Measurements from ENCODE around the gene DAZAP2. TPM values are rescaled to one million over a fixed set of nuclear protein-coding genes. Genes with fewer than 3 reads are reported as not detected.

Gene DAZAP2
- total and polyA plus RNA-seq, 9 of the 15 experiments (the other 6 are each of a cell fraction or from before 2014, with no cell fraction given) = 116 to 668 (median 227) TPM

DNA sequence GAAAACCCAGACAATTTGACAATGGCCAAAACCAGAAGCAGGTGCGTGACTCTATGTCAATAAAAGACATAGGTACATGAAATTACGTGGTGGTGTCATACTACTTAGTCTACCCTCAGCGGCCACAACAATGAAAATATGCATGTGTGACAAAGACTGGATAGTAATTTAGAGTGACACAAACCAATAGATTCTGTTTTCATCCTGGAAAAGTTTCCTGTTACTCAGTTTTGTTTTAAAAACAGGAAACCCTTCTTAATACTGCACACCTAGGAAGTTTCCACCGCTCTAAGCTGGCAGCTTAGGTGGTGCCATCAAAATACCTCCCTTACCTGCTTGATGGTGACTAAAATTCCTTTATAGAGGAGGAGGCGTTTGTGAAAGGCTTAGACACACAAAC is 35.9 kb upstream of the DAZAP2 start:
- Histone ChIP-seq H3K27me3 (ENCODE audit: control insufficient read depth in 2 of 2, insufficient read depth in 2 of 2, low read length in 2 of 2) (no peaks in the 10 kb centered on the region), H3K4me2 (ENCODE audit: insufficient read depth, low read length) (no peak overlapping the region), H3K9me3 (replicated peaks; ENCODE audit: control insufficient read depth, insufficient read depth, low read depth, low read length) (no peaks in the 10 kb centered on the region), H3K4me3 (no peak overlapping the region), H3K79me2 (ENCODE audit: control insufficient read depth, insufficient read depth, low read length) (no peaks in the 10 kb centered on the region), H3K36me3 (ENCODE audit: control insufficient read depth, insufficient read depth, low read length) (no peaks in the 10 kb centered on the region), H3K9me1 (ENCODE audit: control insufficient read depth, insufficient read depth, low read length) (no peaks in the 10 kb centered on the region), H3K4me1 (replicated peaks in 1 of 2; ENCODE audit: control insufficient read depth in 2 of 2, insufficient read depth in 2 of 2, low read length in 2 of 2) (peaks cover 0 to 14% of the 10 kb centered on the region in 2 experiments; a peak in 2 of 5 replicates), H2AFZ (ENCODE audit: low read depth, low read length) (no peak overlapping the region), H4K20me1 (replicated peaks; ENCODE audit: control insufficient read depth, insufficient read depth, low read length) (no peaks in the 10 kb centered on the region), H3K27ac (ENCODE audit: extremely low read depth, low read depth, low read length) (no peak overlapping the region), H3K9ac (ENCODE audit: insufficient read depth in 1 of 2, low read depth in 2 of 2, low read length in 2 of 2) (no peak overlapping the region)
- DNase-seq (ENCODE audit: extremely low read depth in 1 of 4, low spot score in 3 of 4) (no peak), FAIRE-seq (peak; percentile 15), ATAC-seq (no peak)
- intact Hi-C loops (cut with micrococcal nuclease) = no loop called here
- CTCF ChIA-PET (ENCODE audit: low intra/inter-chr PET ratio) = no interaction called here
- WGBS (ENCODE audit: insufficient coverage, low coverage, missing lambda C conversion rate) = 26% methylated on average over 5 of the region's 5 CpGs
- TF ChIP-seq SMARCC2 (IDR thresholded peaks at IDR 0.05; ENCODE audit: low read depth) (no peak), SNIP1 (IDR thresholded peaks at IDR 0.05; ENCODE audit: low read depth) (no peak), SIX5 (IDR thresholded peaks at IDR 0.05; ENCODE audit: borderline replicate concordance in 1 of 2, insufficient read depth in 1 of 2, low read depth in 1 of 2, low read length in 2 of 2) (no peak), CBFA2T3 (IDR thresholded peaks at IDR 0.05) (no peak), LARP7 (IDR thresholded peaks at IDR 0.05) (no peak), PHB2 (IDR thresholded peaks at IDR 0.05; ENCODE audit: low read depth) (no peak), HSF4 (CRISPR knock-in tag; IDR thresholded peaks at IDR 0.05; ENCODE audit: borderline replicate concordance) (no peak), FOXJ2 (tag; IDR thresholded peaks at IDR 0.05) (no peak), RFX5 (IDR thresholded peaks at IDR 0.05; ENCODE audit: low read depth, low read length) (no peak), EGR1 (conservative IDR thresholded peaks at IDR 0.05) (no peak)
- TF ChIP-seq, protein P1, sequence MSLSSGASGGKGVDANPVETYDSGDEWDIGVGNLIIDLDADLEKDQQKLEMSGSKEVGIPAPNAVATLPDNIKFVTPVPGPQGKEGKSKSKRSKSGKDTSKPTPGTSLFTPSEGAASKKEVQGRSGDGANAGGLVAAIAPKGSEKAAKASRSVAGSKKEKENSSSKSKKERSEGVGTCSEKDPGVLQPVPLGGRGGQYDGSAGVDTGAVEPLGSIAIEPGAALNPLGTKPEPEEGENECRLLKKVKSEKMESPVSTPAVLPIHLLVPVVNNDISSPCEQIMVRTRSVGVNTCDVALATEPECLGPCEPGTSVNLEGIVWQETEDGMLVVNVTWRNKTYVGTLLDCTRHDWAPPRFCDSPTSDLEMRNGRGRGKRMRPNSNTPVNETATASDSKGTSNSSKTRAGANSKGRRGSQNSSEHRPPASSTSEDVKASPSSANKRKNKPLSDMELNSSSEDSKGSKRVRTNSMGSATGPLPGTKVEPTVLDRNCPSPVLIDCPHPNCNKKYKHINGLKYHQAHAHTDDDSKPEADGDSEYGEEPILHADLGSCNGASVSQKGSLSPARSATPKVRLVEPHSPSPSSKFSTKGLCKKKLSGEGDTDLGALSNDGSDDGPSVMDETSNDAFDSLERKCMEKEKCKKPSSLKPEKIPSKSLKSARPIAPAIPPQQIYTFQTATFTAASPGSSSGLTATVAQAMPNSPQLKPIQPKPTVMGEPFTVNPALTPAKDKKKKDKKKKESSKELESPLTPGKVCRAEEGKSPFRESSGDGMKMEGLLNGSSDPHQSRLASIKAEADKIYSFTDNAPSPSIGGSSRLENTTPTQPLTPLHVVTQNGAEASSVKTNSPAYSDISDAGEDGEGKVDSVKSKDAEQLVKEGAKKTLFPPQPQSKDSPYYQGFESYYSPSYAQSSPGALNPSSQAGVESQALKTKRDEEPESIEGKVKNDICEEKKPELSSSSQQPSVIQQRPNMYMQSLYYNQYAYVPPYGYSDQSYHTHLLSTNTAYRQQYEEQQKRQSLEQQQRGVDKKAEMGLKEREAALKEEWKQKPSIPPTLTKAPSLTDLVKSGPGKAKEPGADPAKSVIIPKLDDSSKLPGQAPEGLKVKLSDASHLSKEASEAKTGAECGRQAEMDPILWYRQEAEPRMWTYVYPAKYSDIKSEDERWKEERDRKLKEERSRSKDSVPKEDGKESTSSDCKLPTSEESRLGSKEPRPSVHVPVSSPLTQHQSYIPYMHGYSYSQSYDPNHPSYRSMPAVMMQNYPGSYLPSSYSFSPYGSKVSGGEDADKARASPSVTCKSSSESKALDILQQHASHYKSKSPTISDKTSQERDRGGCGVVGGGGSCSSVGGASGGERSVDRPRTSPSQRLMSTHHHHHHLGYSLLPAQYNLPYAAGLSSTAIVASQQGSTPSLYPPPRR (CRISPR knock-in tag; IDR thresholded peaks at IDR 0.05; ENCODE audit: borderline replicate concordance) = no peak
- TF ChIP-seq, protein P2, sequence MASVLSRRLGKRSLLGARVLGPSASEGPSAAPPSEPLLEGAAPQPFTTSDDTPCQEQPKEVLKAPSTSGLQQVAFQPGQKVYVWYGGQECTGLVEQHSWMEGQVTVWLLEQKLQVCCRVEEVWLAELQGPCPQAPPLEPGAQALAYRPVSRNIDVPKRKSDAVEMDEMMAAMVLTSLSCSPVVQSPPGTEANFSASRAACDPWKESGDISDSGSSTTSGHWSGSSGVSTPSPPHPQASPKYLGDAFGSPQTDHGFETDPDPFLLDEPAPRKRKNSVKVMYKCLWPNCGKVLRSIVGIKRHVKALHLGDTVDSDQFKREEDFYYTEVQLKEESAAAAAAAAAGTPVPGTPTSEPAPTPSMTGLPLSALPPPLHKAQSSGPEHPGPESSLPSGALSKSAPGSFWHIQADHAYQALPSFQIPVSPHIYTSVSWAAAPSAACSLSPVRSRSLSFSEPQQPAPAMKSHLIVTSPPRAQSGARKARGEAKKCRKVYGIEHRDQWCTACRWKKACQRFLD (CRISPR knock-in tag; IDR thresholded peaks at IDR 0.05) = no peak
- TF ChIP-seq, protein P3, sequence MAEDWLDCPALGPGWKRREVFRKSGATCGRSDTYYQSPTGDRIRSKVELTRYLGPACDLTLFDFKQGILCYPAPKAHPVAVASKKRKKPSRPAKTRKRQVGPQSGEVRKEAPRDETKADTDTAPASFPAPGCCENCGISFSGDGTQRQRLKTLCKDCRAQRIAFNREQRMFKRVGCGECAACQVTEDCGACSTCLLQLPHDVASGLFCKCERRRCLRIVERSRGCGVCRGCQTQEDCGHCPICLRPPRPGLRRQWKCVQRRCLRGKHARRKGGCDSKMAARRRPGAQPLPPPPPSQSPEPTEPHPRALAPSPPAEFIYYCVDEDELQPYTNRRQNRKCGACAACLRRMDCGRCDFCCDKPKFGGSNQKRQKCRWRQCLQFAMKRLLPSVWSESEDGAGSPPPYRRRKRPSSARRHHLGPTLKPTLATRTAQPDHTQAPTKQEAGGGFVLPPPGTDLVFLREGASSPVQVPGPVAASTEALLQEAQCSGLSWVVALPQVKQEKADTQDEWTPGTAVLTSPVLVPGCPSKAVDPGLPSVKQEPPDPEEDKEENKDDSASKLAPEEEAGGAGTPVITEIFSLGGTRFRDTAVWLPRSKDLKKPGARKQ (CRISPR knock-in tag; IDR thresholded peaks at IDR 0.05) = no peak
- in situ Hi-C loops (cut with MboI) = no loop called here
- BruUV-seq (replicated peaks) = no TSS peak
- POLR2A ChIA-PET = no interaction called here

Measured in K562 (cell line).